Liver (tissue), 9 donors: ENCODE measurements around the gene SLC12A7. TPM values are rescaled to one million over a fixed set of nuclear protein-coding genes. Genes with fewer than 3 reads are reported as not detected.

Experiments
- DNase-seq: peaks from one replicate; pipeline ENCODE4 v3.0.0-alpha.2; 2017; ENCODE audit warnings: low spot score
- H3K27ac ChIP-seq, 2 donors: one replicate each; pipeline ENCODE4 v1.7.0; 2013; ENCODE audit warnings: inconsistent platforms in 2 of 2, low read length in 2 of 2, control low read depth in 1 of 2, low read depth in 1 of 2, mild to moderate bottlenecking in 1 of 2
- H3K27me3 ChIP-seq, 4 donors: one replicate each; pipeline versions ENCODE4 v1.6.1 to v1.7.0; 2013; ENCODE audit warnings: low read length in 3 of 4, inconsistent platforms in 1 of 4, mild to moderate bottlenecking in 1 of 4, moderate library complexity in 1 of 4; ENCODE audit not compliant: control insufficient read depth in 4 of 4, insufficient read depth in 4 of 4
- H3K36me3 ChIP-seq, 4 donors: one replicate each; pipeline versions ENCODE4 v1.6.1 to v1.7.0; 2013; ENCODE audit warnings: low read length in 3 of 4, mild to moderate bottlenecking in 3 of 4, low read depth in 1 of 4, moderate library complexity in 1 of 4; ENCODE audit not compliant: control insufficient read depth in 4 of 4, insufficient read depth in 3 of 4
- H3K4me1 ChIP-seq, 4 donors: one replicate each; pipeline versions ENCODE4 v1.6.1 to v1.7.0; 2013; ENCODE audit warnings: low read length in 3 of 4, mild to moderate bottlenecking in 3 of 4, moderate library complexity in 1 of 4; ENCODE audit not compliant: control insufficient read depth in 4 of 4, insufficient read depth in 4 of 4
- H3K4me3 ChIP-seq, 3 donors: one replicate each; pipeline versions ENCODE4 v1.6.1 to v1.7.0; 2013; ENCODE audit warnings: low read length in 3 of 3, control low read depth in 1 of 3, low read depth in 1 of 3, mild to moderate bottlenecking in 1 of 3
- H3K9ac ChIP-seq, 2 donors: one replicate each; pipeline ENCODE4 v1.7.0; 2013; ENCODE audit warnings: low read length in 2 of 2, mild to moderate bottlenecking in 2 of 2, moderate library complexity in 2 of 2, control low read depth in 1 of 2, low read depth in 1 of 2
- H3K9me3 ChIP-seq, 4 donors: one replicate each; pipeline versions ENCODE4 v1.6.1 to v1.7.0; 2013; ENCODE audit warnings: low read length in 3 of 4; ENCODE audit not compliant: control insufficient read depth in 4 of 4
- EGR1 ChIP-seq, 2 donors: IDR thresholded peaks; 2 replicates each; pipeline ENCODE4 v1.6.1; 2016 to 2018; ENCODE audit warnings: antibody characterized with exemption in 2 of 2, low read depth in 2 of 2
- FOXA1 ChIP-seq: IDR thresholded peaks from 2 replicates; pipeline ENCODE4 v1.6.1; 2016; ENCODE audit warnings: antibody characterized with exemption
- FOXA2 ChIP-seq: IDR thresholded peaks from 2 replicates; pipeline ENCODE4 v1.6.1; 2016; ENCODE audit warnings: antibody characterized with exemption
- GABPA ChIP-seq, 2 donors: IDR thresholded peaks in 1 of 2; conservative IDR thresholded peaks in 1 of 2; 2 replicates each; pipeline ENCODE4 v1.6.1; 2016; ENCODE audit warnings: antibody characterized with exemption in 2 of 2, mild to moderate bottlenecking in 1 of 2, moderate library complexity in 1 of 2
- HNF4A ChIP-seq, 2 donors: conservative IDR thresholded peaks; 2 replicates each; pipeline ENCODE4 v1.6.1; 2016; ENCODE audit warnings: antibody characterized with exemption in 2 of 2, mild to moderate bottlenecking in 2 of 2
- HNF4G ChIP-seq: IDR thresholded peaks from 2 replicates; pipeline ENCODE4 v1.6.1; 2016; ENCODE audit warnings: antibody characterized with exemption
- NR2F2 ChIP-seq: IDR thresholded peaks from 2 replicates; pipeline ENCODE4 v1.6.1; 2016; ENCODE audit warnings: antibody characterized with exemption
- RAD21 ChIP-seq, 2 donors: IDR thresholded peaks; 2 replicates each; pipeline ENCODE4 v1.6.1; 2016; ENCODE audit warnings: antibody characterized with exemption in 2 of 2, mild to moderate bottlenecking in 2 of 2
- RXRA ChIP-seq, 2 donors: IDR thresholded peaks; 2 replicates each; pipeline ENCODE4 v1.6.1; 2017 to 2018; ENCODE audit warnings: antibody characterized with exemption in 2 of 2, mild to moderate bottlenecking in 1 of 2
- TAF1 ChIP-seq: conservative IDR thresholded peaks from 2 replicates; pipeline ENCODE4 v1.6.1; 2016; ENCODE audit warnings: antibody characterized with exemption, mild to moderate bottlenecking
- YY1 ChIP-seq: IDR thresholded peaks from 2 replicates; pipeline ENCODE4 v1.6.1; 2016; ENCODE audit warnings: antibody characterized with exemption, mild to moderate bottlenecking
- WGBS: extraction: QIAGEN DNeasy Blood & Tissue Kit; methylation state at CpG from one replicate; pipeline ENCODE4 v1.1.7; 2013; 5-methylcytosine and 5-hydroxymethylcytosine counted together
- polyA plus RNA-seq, 2 donors: library from polyadenylated mRNA; stranded (reverse) in 1 of 2; unstranded in 1 of 2; fragments of 200-250 nt in 1 of 2; fragments of >200 nt in 1 of 2; fragmentation: Nextera tagmentation in 1 of 2; extraction: Ambion mirVana in 1 of 2; gene quantifications; one replicate each; pipeline versions ENCODE4 v1.2.1 to v1.2.3, GENCODE V29; 2013 to 2015
- total RNA-seq, 2 donors: library from RNA; depleted of rRNA; stranded (reverse); fragments of >200 nt; gene quantifications; one replicate each; pipeline ENCODE4 v1.2.3, GENCODE V29; 2014
- TF ChIP-seq, protein P1 (sequence below): IDR thresholded peaks from 2 replicates; pipeline ENCODE4 v1.6.1; 2016; ENCODE audit warnings: antibody characterized with exemption, mild to moderate bottlenecking
- TF ChIP-seq, protein P2 (sequence below): fragments of 150-350 bp; IDR thresholded peaks from 2 replicates; pipeline ENCODE4 v1.5.1; 2017; ENCODE audit warnings: improper control_type of control experiment, low read depth, low read length; ENCODE audit not compliant: missing input control
- TF ChIP-seq, protein P3 (sequence below): IDR thresholded peaks from 2 replicates; pipeline ENCODE4 v1.6.1; 2016; ENCODE audit warnings: antibody characterized with exemption
- donor health status: healthy.
- donor health status: healthy.
- donor health status: healthy.
- donor health status: healthy.
- donor health status: healthy.

Gene SLC12A7
- total and polyA plus RNA-seq, 4 donors = 12.3 to 64.2 (median 28.9) TPM

DNA sequence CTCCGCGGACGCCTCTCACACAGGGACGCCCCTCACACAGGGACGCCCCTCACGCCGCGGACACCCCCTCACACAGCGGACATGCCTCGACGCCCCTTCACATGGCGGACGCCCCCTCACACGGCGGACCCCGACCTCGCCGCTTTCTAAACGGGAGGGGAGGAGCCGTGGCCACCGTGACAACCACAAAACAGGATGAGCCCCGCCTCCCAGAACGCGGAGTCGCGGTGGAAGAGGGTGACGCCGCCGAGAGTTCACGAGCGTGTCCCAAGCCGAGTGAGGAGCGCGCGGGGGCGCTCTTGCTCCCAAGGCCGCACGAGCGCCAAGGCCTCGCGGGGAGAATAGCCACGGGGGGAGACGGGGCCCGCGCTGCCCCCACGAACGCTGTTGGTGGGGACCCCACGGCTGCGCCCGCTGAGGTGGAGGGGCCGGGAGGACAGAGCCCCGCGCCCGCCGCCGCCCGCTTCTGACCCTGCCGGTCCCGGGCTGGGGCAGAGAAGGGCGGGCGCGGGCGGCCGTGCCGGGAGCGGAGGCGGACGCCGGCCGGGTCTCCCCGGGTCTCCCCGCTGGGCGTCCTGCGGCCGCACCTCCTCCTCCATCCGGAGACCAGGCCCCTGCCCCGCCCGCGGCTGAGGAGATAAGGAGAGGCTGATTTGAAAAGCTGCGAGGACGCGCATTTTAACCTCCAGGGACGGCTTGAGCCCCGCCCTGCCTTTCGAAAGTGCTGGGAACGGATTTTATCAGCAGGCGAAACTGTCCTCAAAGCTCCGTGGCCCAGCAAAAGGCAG is 107.2 kb downstream of the SLC12A7 start:
- Histone ChIP-seq H3K4me3 (peak overlapping the region in 2 of 3 donors; percentile 44 to 53), H3K9me3 (no peaks in the 10 kb centered on the region), H3K9ac (no peak overlapping the region), H3K4me1 (peaks cover 0 to 22% (median 9%) of the 10 kb centered on the region in 4 donors), H3K36me3 (no peaks in the 10 kb centered on the region), H3K27me3 (no peaks in the 10 kb centered on the region), H3K27ac (peak overlapping the region; percentile 3 to 67)
- TF ChIP-seq, protein P1, sequence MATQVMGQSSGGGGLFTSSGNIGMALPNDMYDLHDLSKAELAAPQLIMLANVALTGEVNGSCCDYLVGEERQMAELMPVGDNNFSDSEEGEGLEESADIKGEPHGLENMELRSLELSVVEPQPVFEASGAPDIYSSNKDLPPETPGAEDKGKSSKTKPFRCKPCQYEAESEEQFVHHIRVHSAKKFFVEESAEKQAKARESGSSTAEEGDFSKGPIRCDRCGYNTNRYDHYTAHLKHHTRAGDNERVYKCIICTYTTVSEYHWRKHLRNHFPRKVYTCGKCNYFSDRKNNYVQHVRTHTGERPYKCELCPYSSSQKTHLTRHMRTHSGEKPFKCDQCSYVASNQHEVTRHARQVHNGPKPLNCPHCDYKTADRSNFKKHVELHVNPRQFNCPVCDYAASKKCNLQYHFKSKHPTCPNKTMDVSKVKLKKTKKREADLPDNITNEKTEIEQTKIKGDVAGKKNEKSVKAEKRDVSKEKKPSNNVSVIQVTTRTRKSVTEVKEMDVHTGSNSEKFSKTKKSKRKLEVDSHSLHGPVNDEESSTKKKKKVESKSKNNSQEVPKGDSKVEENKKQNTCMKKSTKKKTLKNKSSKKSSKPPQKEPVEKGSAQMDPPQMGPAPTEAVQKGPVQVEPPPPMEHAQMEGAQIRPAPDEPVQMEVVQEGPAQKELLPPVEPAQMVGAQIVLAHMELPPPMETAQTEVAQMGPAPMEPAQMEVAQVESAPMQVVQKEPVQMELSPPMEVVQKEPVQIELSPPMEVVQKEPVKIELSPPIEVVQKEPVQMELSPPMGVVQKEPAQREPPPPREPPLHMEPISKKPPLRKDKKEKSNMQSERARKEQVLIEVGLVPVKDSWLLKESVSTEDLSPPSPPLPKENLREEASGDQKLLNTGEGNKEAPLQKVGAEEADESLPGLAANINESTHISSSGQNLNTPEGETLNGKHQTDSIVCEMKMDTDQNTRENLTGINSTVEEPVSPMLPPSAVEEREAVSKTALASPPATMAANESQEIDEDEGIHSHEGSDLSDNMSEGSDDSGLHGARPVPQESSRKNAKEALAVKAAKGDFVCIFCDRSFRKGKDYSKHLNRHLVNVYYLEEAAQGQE = no peak
- TF ChIP-seq RAD21 (IDR thresholded peaks at IDR 0.05) (peak in 1 of 2 donors; percentile 24), FOXA2 (no peak), HNF4G (no peak), NR2F2 (no peak), RXRA (IDR thresholded peaks at IDR 0.05) (no peak)
- TF ChIP-seq, protein P2, sequence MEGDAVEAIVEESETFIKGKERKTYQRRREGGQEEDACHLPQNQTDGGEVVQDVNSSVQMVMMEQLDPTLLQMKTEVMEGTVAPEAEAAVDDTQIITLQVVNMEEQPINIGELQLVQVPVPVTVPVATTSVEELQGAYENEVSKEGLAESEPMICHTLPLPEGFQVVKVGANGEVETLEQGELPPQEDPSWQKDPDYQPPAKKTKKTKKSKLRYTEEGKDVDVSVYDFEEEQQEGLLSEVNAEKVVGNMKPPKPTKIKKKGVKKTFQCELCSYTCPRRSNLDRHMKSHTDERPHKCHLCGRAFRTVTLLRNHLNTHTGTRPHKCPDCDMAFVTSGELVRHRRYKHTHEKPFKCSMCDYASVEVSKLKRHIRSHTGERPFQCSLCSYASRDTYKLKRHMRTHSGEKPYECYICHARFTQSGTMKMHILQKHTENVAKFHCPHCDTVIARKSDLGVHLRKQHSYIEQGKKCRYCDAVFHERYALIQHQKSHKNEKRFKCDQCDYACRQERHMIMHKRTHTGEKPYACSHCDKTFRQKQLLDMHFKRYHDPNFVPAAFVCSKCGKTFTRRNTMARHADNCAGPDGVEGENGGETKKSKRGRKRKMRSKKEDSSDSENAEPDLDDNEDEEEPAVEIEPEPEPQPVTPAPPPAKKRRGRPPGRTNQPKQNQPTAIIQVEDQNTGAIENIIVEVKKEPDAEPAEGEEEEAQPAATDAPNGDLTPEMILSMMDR = peak; percentile 17
- WGBS = 3% methylated on average over 88 of the region's 88 CpGs
- peak; percentile 44 for DNase-seq

DNA sequence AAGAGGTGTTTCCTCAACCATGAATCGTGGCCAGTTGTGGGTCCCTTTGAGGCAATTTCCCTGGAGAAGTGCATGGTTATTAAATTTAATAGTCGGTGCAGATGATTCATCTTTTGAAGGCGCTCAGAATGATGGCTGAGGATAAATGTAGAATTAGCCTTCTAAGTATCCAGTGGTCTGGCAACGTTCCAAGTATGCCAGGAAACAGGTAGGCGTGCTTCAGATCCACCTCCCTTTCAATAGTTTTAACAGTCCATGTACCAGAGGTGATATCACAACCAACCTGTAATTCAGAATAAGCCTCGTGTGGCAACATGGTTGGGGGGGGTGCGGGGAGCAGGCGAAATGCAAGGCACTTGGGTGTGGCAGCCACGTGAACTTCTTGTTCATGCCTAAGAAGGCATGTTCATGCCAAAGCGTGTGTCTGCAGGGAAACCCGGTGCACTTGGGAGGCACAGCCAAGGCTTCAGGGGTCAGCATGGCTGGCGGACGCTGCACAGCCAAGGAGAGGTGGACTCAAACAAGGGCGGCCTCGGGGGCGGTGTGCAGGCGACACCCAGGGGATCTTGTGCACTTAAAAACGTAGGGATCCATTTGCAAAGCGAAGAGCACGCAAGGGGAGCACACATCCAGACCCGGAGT is 108.4 kb downstream of the SLC12A7 start:
- no peaks in the 10 kb centered on the region for H3K9me3 ChIP-seq
- 71% methylated on average over 21 of the region's 21 CpGs for WGBS

More for the DNA sequence above, 108.4 kb downstream of the SLC12A7 start:
- Histone ChIP-seq H3K9ac (no peak overlapping the region), H3K27ac (no peak overlapping the region), H3K4me1 (peaks cover 0 to 12% (median 6%) of the 10 kb centered on the region in 4 donors), H3K27me3 (no peaks in the 10 kb centered on the region), H3K36me3 (no peaks in the 10 kb centered on the region), H3K4me3 (no peak overlapping the region)
- TF ChIP-seq FOXA2 (no peak), TAF1 (no peak), HNF4A (conservative IDR thresholded peaks at IDR 0.05) (no peak), GABPA (IDR thresholded peaks at IDR 0.05 in 1 of 2, conservative IDR thresholded peaks at IDR 0.05 in 1 of 2) (no peak), EGR1 (IDR thresholded peaks at IDR 0.05; ENCODE audit: low read depth in 2 of 2) (no peak), YY1 (no peak), RXRA (IDR thresholded peaks at IDR 0.05) (no peak), HNF4G (no peak), FOXA1 (no peak)
- TF ChIP-seq, protein P3, sequence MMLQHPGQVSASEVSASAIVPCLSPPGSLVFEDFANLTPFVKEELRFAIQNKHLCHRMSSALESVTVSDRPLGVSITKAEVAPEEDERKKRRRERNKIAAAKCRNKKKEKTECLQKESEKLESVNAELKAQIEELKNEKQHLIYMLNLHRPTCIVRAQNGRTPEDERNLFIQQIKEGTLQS = no peak
- TF ChIP-seq, protein P2 = no peak
- TF ChIP-seq, protein P1 = no peak
- no peak for DNase-seq
